A673 (cell line): ENCODE results near the gene LRRN4CL.

Experiments
- CTCF ChIP-seq: fragments of 300-800, 200-600 bp; sonication (generic); conservative IDR thresholded peaks from 2 replicates; pipeline ENCODE4 v1.5.1; 2017; ENCODE audit warnings: low read depth, mild to moderate bottlenecking, antibody characterized with exemption, low read length, moderate library complexity, mixed read lengths
- EZH2 ChIP-seq: fragments of 200-600 bp; sonication (generic); IDR thresholded peaks from 2 replicates; pipeline ENCODE4 v1.6.1; 2017; ENCODE audit warnings: borderline replicate concordance, low read depth, mild to moderate bottlenecking, mixed read lengths, antibody characterized with exemption, low read length; ENCODE audit not compliant: poor library complexity, severe bottlenecking

- no peak for TF ChIP-seq CTCF
- no peak for TF ChIP-seq EZH2
These were observed 16.2 kb downstream of the LRRN4CL start for GRCh38 chr11:62673196-62673525.
